Pancreas (tissue), 10 donors: ENCODE results near the gene MYLK4. TPM values are rescaled to one million over a fixed set of nuclear protein-coding genes. Genes with fewer than 3 reads are reported as not detected.

Experiments
- ATAC-seq, 4 donors: fragments of 200-7000 bp; cut with Tn5 transposase; one replicate each; pipeline versions ENCODE4 v1.8.0 to v1.9.1; 2020; ENCODE audit warnings: mild to moderate bottlenecking in 4 of 4, moderate library complexity in 4 of 4
- DNase-seq, 6 donors: peaks; one replicate each; pipeline ENCODE4 v3.0.0-alpha.2; 2020
- FAIRE-seq: peaks from 2 replicates; lab custom pipeline; 2012; peaks lifted over from hg19 to GRCh38; lab: Jason Lieb, UNC
- H3K27ac ChIP-seq, 4 donors: fragments of 200-600 bp; sonication (generic); 1 replicate in 3 of 4; 2 replicates in 1 of 4; pipeline versions ENCODE4 v1.5.0 to v1.8.0; 2020
- H3K27me3 ChIP-seq, 4 donors: fragments of 200-600 bp; one replicate each; pipeline ENCODE4 v1.8.0; 2021
- H3K36me3 ChIP-seq, 3 donors: fragments of 200-600 bp; sonication (generic) in 1 of 3; one replicate each; pipeline versions ENCODE4 v1.5.0 to v1.8.0; 2020 to 2021
- H3K4me1 ChIP-seq, 3 donors: fragments of 200-600 bp; one replicate each; pipeline ENCODE4 v1.8.0; 2021
- H3K4me3 ChIP-seq, 4 donors: fragments of 200-600 bp; sonication (generic) in 2 of 4; one replicate each; pipeline versions ENCODE4 v1.5.0 to v1.8.0; 2020 to 2021
- H3K9me3 ChIP-seq, 4 donors: fragments of 200-600 bp; one replicate each; pipeline ENCODE4 v1.8.0; 2021
- WGBS, 2 donors: extraction: QIAGEN DNeasy Blood & Tissue Kit; methylation state at CpG; one replicate each; pipeline ENCODE4 v1.1.7; 2013; 5-methylcytosine and 5-hydroxymethylcytosine counted together
- intact Hi-C, 3 donors: fragments of 100-400 bp; cut with DNase I; formaldehyde crosslinking; loops; one replicate each; pipeline versions ENCODE4 v1.11.1 to v1.14.2; 2022
- polyA plus RNA-seq, 2 donors: library from polyadenylated mRNA; stranded (reverse); fragments of 200-250 nt; gene quantifications; one replicate each; pipeline ENCODE4 v1.2.3, GENCODE V29; 2013
- total RNA-seq, 6 donors: library from RNA; stranded (reverse); fragmentation: NEBNext Ultra II Directional in 4 of 6; extraction: Animal tissue kit (Norgen Biotek cat#: 25700) in 4 of 6; gene quantifications; one replicate each; pipeline versions ENCODE4 v1.2.1 to v1.2.4, GENCODE V29; 2021 to 2023
- TF ChIP-seq, protein P1 (sequence below), 4 donors: fragments of 200-600 bp; sonication (generic) in 3 of 4; IDR thresholded peaks; one replicate each; pipeline versions ENCODE4 v1.5.0 to v1.8.0; 2021; ENCODE audit warnings: antibody characterized with exemption in 4 of 4
- donor health status: healthy with polysubstance abuse.
- donor health status: DM: no; HTN: no; CAD: no; lungs with moderate emphysema.
- donor health status: DM: no; HTN: no; CAD: no.
- donor health status: control.
- donor health status: control.
- donor health status: Bipolar disorder and iron deficiency.
- donor health status: DM: yes; HTN: yes; CAD: no.
- donor health status: DM: no; HTN: no; CAD: no.
- donor health status: DM: no; HTN: no; CAD: no.
- donor health status: DM: yes; HTN: yes; CAD: no.

Gene MYLK4
- total and polyA plus RNA-seq, 8 donors = 0.27 to 1.0 (median 0.41) TPM

DNA sequence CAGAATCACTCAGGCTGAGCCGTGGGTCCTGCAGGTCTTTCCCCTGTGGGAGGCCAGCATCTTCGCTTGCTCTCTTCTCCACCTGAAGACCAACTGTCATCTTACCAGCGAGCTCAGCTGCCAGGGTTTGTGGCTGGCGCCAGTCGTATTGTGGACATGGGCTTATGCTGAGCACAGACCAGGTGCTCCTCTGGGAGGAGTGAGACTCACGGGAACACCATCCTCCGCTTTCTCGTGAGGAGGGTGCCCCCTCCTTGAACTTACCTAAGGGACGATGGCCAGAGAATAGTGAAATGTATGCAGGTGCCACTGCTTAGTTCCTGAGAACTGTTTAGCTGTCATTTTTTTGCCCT lies 31.6 kb upstream of the MYLK4 start:
- DNase-seq = no peak
- TF ChIP-seq, protein P1, sequence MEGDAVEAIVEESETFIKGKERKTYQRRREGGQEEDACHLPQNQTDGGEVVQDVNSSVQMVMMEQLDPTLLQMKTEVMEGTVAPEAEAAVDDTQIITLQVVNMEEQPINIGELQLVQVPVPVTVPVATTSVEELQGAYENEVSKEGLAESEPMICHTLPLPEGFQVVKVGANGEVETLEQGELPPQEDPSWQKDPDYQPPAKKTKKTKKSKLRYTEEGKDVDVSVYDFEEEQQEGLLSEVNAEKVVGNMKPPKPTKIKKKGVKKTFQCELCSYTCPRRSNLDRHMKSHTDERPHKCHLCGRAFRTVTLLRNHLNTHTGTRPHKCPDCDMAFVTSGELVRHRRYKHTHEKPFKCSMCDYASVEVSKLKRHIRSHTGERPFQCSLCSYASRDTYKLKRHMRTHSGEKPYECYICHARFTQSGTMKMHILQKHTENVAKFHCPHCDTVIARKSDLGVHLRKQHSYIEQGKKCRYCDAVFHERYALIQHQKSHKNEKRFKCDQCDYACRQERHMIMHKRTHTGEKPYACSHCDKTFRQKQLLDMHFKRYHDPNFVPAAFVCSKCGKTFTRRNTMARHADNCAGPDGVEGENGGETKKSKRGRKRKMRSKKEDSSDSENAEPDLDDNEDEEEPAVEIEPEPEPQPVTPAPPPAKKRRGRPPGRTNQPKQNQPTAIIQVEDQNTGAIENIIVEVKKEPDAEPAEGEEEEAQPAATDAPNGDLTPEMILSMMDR (IDR thresholded peaks at IDR 0.05) = no peak
- intact Hi-C loops = loop anchor here in 2 of 3 donors (10.0 kb wide), 2 partner anchors 132 to 152 kb away; no protein-coding TSS in a partner anchor
- no peak for FAIRE-seq
- Histone ChIP-seq H3K4me3 (no peak overlapping the region), H3K27me3 (no peaks in the 10 kb centered on the region), H3K4me1 (peaks cover 0 to 3% (median 0%) of the 10 kb centered on the region in 3 donors), H3K36me3 (peaks cover 0 to 23% (median 7%) of the 10 kb centered on the region in 3 donors), H3K9me3 (no peaks in the 10 kb centered on the region), H3K27ac (no peak overlapping the region)
- ATAC-seq = no peak
- 89 to 90% methylated on average over 9 of the region's 9 CpGs for WGBS, 2 donors

DNA sequence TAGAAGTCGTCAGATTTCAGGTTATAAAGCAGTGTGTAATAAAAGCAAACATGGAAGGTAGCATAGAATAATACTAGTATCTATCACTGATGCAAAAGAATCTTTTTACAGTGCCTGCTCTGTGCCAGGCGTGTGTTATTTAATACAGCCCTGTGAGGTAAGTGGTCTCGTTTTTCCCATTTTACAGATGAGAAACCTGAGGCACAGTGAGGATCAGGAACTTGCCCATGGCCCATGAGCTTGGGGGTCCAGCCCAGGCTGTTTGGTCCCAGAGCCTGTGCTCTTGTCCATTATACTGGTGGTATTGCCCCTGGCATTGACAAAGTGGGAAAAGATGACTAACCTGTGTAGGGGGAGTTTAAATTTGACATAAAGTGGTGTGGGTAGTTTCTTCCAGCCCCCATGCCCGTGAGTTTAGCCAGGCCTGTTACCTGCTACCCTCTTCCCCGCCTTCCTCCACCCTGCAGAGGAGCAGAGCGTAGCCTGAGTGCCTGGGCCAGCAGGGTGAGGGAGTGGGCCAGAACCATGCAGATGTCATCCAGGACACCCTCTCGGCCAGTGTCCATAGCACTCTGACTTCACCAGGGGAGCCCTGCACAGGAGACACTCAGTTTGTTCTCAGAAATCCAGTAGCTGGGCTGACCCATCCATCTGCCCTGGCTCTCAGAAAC lies 31.1 kb upstream of the MYLK4 start:
- Histone ChIP-seq H3K36me3 (peaks cover 0 to 23% (median 7%) of the 10 kb centered on the region in 3 donors), H3K27me3 (no peaks in the 10 kb centered on the region), H3K27ac (no peak overlapping the region), H3K4me1 (peaks cover 0 to 3% (median 0%) of the 10 kb centered on the region in 3 donors), H3K4me3 (no peak overlapping the region), H3K9me3 (no peaks in the 10 kb centered on the region)
- WGBS, 2 donors = 90 to 91% methylated on average over 7 of the region's 7 CpGs
- ATAC-seq (no peak), FAIRE-seq (no peak), DNase-seq (no peak)
- TF ChIP-seq, protein P1 (IDR thresholded peaks at IDR 0.05) = no peak
- intact Hi-C loops = loop anchor here in 2 of 3 donors (10.0 kb wide), 2 partner anchors 133 to 153 kb away; no protein-coding TSS in a partner anchor

DNA sequence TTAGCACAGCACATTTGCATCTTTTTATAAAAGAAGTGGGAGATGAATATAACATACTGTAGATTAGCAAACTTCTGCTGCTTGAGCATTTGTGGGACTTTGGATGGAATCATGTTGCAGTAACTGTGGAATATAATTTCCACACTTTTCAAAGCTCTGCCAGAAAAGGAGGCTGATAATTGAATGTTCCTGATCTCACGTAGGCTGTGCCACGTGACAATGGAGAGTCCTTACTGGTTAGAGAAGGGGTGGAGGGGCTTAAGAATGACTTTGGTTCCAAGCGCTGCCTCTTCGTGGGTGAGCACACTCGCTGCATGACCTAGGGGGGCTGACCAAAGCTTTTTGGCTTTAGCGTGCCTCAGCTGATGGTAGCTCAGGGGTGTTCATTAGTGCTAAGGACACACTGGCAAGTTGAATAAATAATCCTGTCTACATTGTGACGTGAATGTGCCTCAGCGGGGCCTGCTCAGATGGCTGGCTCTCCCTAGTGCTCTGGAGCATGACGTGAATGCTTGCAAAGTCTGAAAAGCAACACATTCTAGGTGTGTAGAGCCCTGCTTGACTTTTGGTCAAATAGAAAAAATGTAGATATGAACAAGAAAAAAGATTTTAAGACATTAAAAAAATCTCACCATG lies 29.5 kb upstream of the MYLK4 start:
- 89 to 94% methylated on average over 9 of the region's 9 CpGs for WGBS, 2 donors
- Histone ChIP-seq H3K27me3 (no peaks in the 10 kb centered on the region), H3K4me3 (no peak overlapping the region), H3K9me3 (no peaks in the 10 kb centered on the region), H3K4me1 (peaks cover 0 to 3% (median 0%) of the 10 kb centered on the region in 3 donors), H3K27ac (no peak overlapping the region), H3K36me3 (peaks cover 0 to 23% (median 7%) of the 10 kb centered on the region in 3 donors)
- TF ChIP-seq, protein P1 (IDR thresholded peaks at IDR 0.05) = no peak
- FAIRE-seq = no peak
- ATAC-seq = no peak
- intact Hi-C loops = loop anchor here in 2 of 3 donors (10.0 kb wide), 2 partner anchors 135 to 155 kb away; no protein-coding TSS in a partner anchor
- DNase-seq = no peak

DNA sequence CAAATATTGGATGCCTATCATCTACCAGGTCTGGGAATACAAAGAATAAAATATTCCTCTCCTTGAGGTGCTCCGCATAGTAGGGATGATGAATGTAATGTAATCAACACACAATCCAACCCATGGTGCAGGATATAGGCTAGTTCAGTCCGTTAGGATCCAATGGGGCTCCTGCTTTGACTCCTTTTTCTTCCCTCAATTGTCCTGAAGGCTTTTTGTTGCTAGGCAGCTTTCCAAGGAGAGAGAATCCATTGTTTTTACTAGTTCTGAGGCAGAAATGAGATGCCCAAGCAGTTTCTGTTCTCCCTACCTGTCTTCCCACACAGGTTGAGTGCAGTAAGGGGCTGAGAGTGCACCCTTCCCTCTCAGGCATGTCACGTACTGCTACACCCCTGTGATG lies 26.5 kb upstream of the MYLK4 start:
- Histone ChIP-seq H3K4me3 (no peak overlapping the region), H3K36me3 (peaks cover 0 to 19% (median 7%) of the 10 kb centered on the region in 3 donors), H3K27ac (no peak overlapping the region), H3K4me1 (peaks cover 0 to 5% (median under 1%) of the 10 kb centered on the region in 3 donors), H3K9me3 (no peaks in the 10 kb centered on the region), H3K27me3 (no peaks in the 10 kb centered on the region)
- no peak for ATAC-seq
- TF ChIP-seq, protein P1 (IDR thresholded peaks at IDR 0.05) = no peak
- DNase-seq = no peak
- no peak for FAIRE-seq
- intact Hi-C loops = no loop called here
- 92 to 96% methylated on average over 3 of the region's 3 CpGs for WGBS, 2 donors
